Prostate gland (tissue), 2 donors: Measurements from ENCODE around the gene NMBR.

ENCODE experiments used
- CTCF ChIP-seq, 4 experiments: fragments of 200-600 bp in 2 of 4; fragments of 450-650 bp in 2 of 4; sonication (generic) in 2 of 4; IDR thresholded peaks; 1 replicate in 3 of 4; 2 replicates in 1 of 4; pipeline ENCODE4 v1.5.1; 2016 to 2019; ENCODE audit warnings: antibody characterized with exemption in 4 of 4, mild to moderate bottlenecking in 2 of 4, moderate library complexity in 2 of 4
- POLR2A ChIP-seq: fragments of 450-650 bp; IDR thresholded peaks from one replicate; pipeline ENCODE4 v1.6.1; 2016; ENCODE audit warnings: antibody characterized with exemption, mild to moderate bottlenecking
- POLR2AphosphoS5 ChIP-seq: sonication (generic); formaldehyde crosslinking; IDR thresholded peaks from one replicate; pipeline ENCODE4 v1.6.1; 2017; ENCODE audit warnings: antibody characterized with exemption

- TF ChIP-seq CTCF (IDR thresholded peaks at IDR 0.05), result no peak
- TF ChIP-seq POLR2AphosphoS5, result no peak
- TF ChIP-seq POLR2A, result no peak
These were observed 35.1 kb upstream of the NMBR start for GRCh38 chr6:142182004-142182403.
